Thyroid gland (tissue), 4 donors: ENCODE results near the gene CACNA1H. TPM values are rescaled to one million over a fixed set of nuclear protein-coding genes. Genes with fewer than 3 reads are reported as not detected.

Source experiments
- DNase-seq, 2 donors: peaks; one replicate each; pipeline ENCODE4 v3.0.0-alpha.2; 2019
- H3K27ac ChIP-seq, 3 donors: fragments of 200-600 bp; sonication (generic); 1 replicate in 2 of 3; 2 replicates in 1 of 3; pipeline ENCODE4 v1.5.1; 2016 to 2019; ENCODE audit warnings: mild to moderate bottlenecking in 1 of 3, moderate library complexity in 1 of 3
- H3K27me3 ChIP-seq: fragments of 200-600 bp; sonication (generic); one replicate; pipeline ENCODE4 v1.5.1; 2019
- H3K36me3 ChIP-seq, 2 donors: fragments of 200-600 bp; sonication (generic); one replicate each; pipeline ENCODE4 v1.5.1; 2016 to 2019
- H3K4me1 ChIP-seq, 2 donors: fragments of 200-600 bp; sonication (generic); one replicate each; pipeline ENCODE4 v1.5.1; 2017 to 2019
- H3K4me3 ChIP-seq, 3 donors: fragments of 200-600 bp; sonication (generic); replicated peaks in 1 of 3; 1 replicate in 2 of 3; 2 replicates in 1 of 3; pipeline ENCODE4 v1.5.1; 2016; ENCODE audit warnings: mild to moderate bottlenecking in 1 of 3
- H3K9me3 ChIP-seq: fragments of 200-600 bp; sonication (generic); one replicate; pipeline ENCODE4 v1.5.1; 2017
- CTCF ChIP-seq, 6 experiments: fragments of 200-600 bp in 3 of 6; fragments of 450-650 bp in 3 of 6; sonication (generic) in 3 of 6; IDR thresholded peaks; one replicate each; pipeline ENCODE4 v1.5.1; 2016 to 2019; ENCODE audit warnings: antibody characterized with exemption in 6 of 6, mild to moderate bottlenecking in 2 of 6, inconsistent platforms in 1 of 6, moderate library complexity in 1 of 6
- POLR2A ChIP-seq, 2 donors: fragments of 450-650 bp; IDR thresholded peaks; one replicate each; pipeline ENCODE4 v1.6.1; 2017; ENCODE audit warnings: antibody characterized with exemption in 2 of 2, mild to moderate bottlenecking in 2 of 2, moderate library complexity in 1 of 2
- WGBS, 2 donors: methylation state at CpG; one replicate each; pipeline ENCODE4 v1.1.5; 2017; 5-methylcytosine and 5-hydroxymethylcytosine counted together
- intact Hi-C: fragments of 100-400 bp; cut with DNase I; formaldehyde crosslinking; loops from one replicate; pipeline ENCODE4 v1.15.1; 2023
- total RNA-seq, 4 donors: library from RNA; depleted of rRNA; stranded (reverse); fragments of >200 nt; gene quantifications; one replicate each; pipeline ENCODE4 v1.2.3, GENCODE V29; 2016

Gene CACNA1H
- total RNA-seq, 4 donors from 2014 or later: 8.4 to 12.4 (median 9.3) TPM

GRCh38 chr16:1220098-1220728, 67.3 kb downstream of the CACNA1H start:
- Histone ChIP-seq H3K4me1 (no peaks in the 10 kb centered on the region), H3K4me3 (no peak overlapping the region), H3K27ac (no peak overlapping the region), H3K27me3 (no peaks in the 10 kb centered on the region), H3K9me3 (no peaks in the 10 kb centered on the region), H3K36me3 (no peaks in the 10 kb centered on the region)
- no peak for DNase-seq
- 93 to 95% methylated on average over 12 to 35 of the region's 55 CpGs for WGBS, 2 donors
- intact Hi-C loops: no loop called here
- TF ChIP-seq CTCF (IDR thresholded peaks at IDR 0.05) (no peak), POLR2A (IDR thresholded peaks at IDR 0.05) (no peak)

GRCh38 chr16:1220841-1221627, 68.1 kb downstream of the CACNA1H start:
- TF ChIP-seq CTCF (IDR thresholded peaks at IDR 0.05): no peak
- TF ChIP-seq POLR2A (IDR thresholded peaks at IDR 0.05): no peak
- intact Hi-C loops: no loop called here
- no peaks in the 10 kb centered on the region for H3K27me3 ChIP-seq
- H3K4me3 ChIP-seq: no peak overlapping the region
- H3K9me3 ChIP-seq: no peaks in the 10 kb centered on the region
- WGBS, 2 donors: 89 to 92% methylated on average over 29 to 38 of the region's 48 CpGs
- no peaks in the 10 kb centered on the region for H3K36me3 ChIP-seq
- no peaks in the 10 kb centered on the region for H3K4me1 ChIP-seq
- H3K27ac ChIP-seq: no peak overlapping the region
- no peak for DNase-seq

DNA sequence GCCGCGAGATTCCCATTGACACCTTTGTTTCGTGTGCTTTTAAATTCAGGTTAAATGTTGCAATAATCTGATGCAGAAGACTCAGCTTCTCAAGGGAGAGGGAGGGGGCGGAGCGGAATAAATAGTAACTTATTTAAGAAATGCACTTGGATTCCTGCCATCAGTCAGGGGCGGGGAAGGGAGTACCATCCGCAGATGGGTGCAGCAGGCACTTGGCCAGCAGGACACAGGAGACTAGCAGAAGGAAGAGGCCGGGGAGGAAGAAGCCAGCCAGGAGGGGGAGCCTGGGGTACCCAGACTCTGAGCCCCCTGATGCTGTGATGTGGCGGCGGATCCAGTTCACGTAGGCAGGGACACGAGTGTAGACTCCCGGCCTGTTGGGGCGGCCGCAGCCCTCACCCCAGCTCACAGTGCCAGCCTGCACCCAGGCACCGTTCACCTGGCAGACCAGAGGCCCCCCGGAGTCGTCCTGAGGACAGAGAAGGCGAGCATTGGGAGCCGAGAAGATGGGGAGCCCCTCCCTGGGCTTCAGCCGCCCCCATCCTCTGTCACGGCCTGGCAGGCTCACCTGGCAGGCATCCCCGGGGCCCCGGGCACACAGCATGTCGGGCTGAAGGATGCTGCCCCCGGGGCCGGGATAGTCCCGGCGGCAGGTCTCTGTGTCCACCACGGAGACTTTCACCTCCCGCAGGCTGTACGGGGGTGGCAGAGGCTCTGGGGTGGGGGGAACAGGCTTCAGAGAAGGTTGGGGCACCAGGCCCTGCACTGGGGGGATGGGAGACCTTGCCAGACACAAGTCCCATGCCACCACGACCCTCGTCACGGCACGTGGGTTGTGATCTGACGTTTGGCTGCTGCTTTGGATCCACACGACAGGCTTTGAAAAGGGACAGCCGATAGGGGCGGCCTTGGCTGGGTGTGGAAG, 69.0 kb downstream of the CACNA1H start:
- DNase-seq: no peak
- TF ChIP-seq POLR2A (IDR thresholded peaks at IDR 0.05): no peak
- TF ChIP-seq CTCF (IDR thresholded peaks at IDR 0.05): no peak
- intact Hi-C loops: no loop called here
- Histone ChIP-seq H3K4me3 (no peak overlapping the region), H3K9me3 (no peaks in the 10 kb centered on the region), H3K4me1 (no peaks in the 10 kb centered on the region), H3K27me3 (no peaks in the 10 kb centered on the region), H3K36me3 (no peaks in the 10 kb centered on the region), H3K27ac (no peak overlapping the region)
- WGBS, 2 donors: 83% methylated on average over 31 to 33 of the region's 40 CpGs

- intact Hi-C loops: no loop called here
- no peak for DNase-seq
- TF ChIP-seq POLR2A (IDR thresholded peaks at IDR 0.05) (no peak), CTCF (IDR thresholded peaks at IDR 0.05) (no peak)
- no peak overlapping the region for H3K4me3 ChIP-seq
- H3K4me1 ChIP-seq: no peaks in the 10 kb centered on the region
- 69 to 80% methylated on average over 9 to 17 of the region's 25 CpGs for whole genome bisulfite sequencing, 2 donors
- no peak overlapping the region for H3K27ac ChIP-seq
- no peaks in the 10 kb centered on the region for H3K36me3 ChIP-seq
- H3K27me3 ChIP-seq: no peaks in the 10 kb centered on the region
- H3K9me3 ChIP-seq: no peaks in the 10 kb centered on the region
These were observed 69.8 kb downstream of the CACNA1H start for GRCh38 chr16:1222553-1223354.
